ENCODE measurements around the gene PAFAH1B2.

- TF ChIP-seq POLR2AphosphoS5 (IDR thresholded peaks at IDR 0.05; ENCODE audit: low read length) (no peak), CREB1 (IDR thresholded peaks at IDR 0.05; ENCODE audit: low read depth) (no peak), HDAC6 (IDR thresholded peaks at IDR 0.05; ENCODE audit: unreplicated experiment) (no peak), ZNF274 (IDR thresholded peaks at IDR 0.05; ENCODE audit: insufficient read depth, insufficient read length) (no peak), ATF3 (IDR thresholded peaks at IDR 0.05; ENCODE audit: borderline replicate concordance, extremely low read depth, low read depth, low read length) (no peak), CHD2 (IDR thresholded peaks at IDR 0.05; ENCODE audit: borderline replicate concordance, low read depth, low read length) (no peak), JUND (IDR thresholded peaks at IDR 0.05; ENCODE audit: low read depth, low read length) (no peak; the same call in 1 of the 2 replicates), HDGF (IDR thresholded peaks at IDR 0.05) (no peak), PRDM15 (CRISPR knock-in tag; IDR thresholded peaks at IDR 0.05) (no peak), POLR2A (IDR thresholded peaks at IDR 0.05; ENCODE audit: low read depth, low read length) (no peak), RFX5 (IDR thresholded peaks at IDR 0.05; ENCODE audit: low read depth, low read length) (no peak)
- TF ChIP-seq, protein P1, sequence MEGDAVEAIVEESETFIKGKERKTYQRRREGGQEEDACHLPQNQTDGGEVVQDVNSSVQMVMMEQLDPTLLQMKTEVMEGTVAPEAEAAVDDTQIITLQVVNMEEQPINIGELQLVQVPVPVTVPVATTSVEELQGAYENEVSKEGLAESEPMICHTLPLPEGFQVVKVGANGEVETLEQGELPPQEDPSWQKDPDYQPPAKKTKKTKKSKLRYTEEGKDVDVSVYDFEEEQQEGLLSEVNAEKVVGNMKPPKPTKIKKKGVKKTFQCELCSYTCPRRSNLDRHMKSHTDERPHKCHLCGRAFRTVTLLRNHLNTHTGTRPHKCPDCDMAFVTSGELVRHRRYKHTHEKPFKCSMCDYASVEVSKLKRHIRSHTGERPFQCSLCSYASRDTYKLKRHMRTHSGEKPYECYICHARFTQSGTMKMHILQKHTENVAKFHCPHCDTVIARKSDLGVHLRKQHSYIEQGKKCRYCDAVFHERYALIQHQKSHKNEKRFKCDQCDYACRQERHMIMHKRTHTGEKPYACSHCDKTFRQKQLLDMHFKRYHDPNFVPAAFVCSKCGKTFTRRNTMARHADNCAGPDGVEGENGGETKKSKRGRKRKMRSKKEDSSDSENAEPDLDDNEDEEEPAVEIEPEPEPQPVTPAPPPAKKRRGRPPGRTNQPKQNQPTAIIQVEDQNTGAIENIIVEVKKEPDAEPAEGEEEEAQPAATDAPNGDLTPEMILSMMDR (IDR thresholded peaks at IDR 0.05 in 2 of 3, conservative IDR thresholded peaks at IDR 0.05 in 1 of 3; ENCODE audit: control insufficient read depth in 2 of 3, extremely low read depth in 1 of 3, insufficient read depth in 1 of 3, low read depth in 3 of 3, low read length in 3 of 3), result no peak
- TF ChIP-seq, protein P2, sequence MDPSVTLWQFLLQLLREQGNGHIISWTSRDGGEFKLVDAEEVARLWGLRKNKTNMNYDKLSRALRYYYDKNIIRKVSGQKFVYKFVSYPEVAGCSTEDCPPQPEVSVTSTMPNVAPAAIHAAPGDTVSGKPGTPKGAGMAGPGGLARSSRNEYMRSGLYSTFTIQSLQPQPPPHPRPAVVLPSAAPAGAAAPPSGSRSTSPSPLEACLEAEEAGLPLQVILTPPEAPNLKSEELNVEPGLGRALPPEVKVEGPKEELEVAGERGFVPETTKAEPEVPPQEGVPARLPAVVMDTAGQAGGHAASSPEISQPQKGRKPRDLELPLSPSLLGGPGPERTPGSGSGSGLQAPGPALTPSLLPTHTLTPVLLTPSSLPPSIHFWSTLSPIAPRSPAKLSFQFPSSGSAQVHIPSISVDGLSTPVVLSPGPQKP (IDR thresholded peaks at IDR 0.05; ENCODE audit: low read depth, low read length), result no peak
Observed at GRCh38 chr11:117160826-117161225, 16.7 kb downstream of the PAFAH1B2 start.
